ENCODE data around the gene INF2. TPM values are rescaled to one million over a fixed set of nuclear protein-coding genes. Genes with fewer than 3 reads are reported as not detected.
"Not testable (repeated sequence)": the region's sequence is repeated elsewhere in the genome, so short reads cannot be mapped to it uniquely, and the experiment has no call there.

Gene INF2
- total RNA-seq, 4 donors from 2014 or later = 51.5 to 129 (median 66.7) TPM

DNA sequence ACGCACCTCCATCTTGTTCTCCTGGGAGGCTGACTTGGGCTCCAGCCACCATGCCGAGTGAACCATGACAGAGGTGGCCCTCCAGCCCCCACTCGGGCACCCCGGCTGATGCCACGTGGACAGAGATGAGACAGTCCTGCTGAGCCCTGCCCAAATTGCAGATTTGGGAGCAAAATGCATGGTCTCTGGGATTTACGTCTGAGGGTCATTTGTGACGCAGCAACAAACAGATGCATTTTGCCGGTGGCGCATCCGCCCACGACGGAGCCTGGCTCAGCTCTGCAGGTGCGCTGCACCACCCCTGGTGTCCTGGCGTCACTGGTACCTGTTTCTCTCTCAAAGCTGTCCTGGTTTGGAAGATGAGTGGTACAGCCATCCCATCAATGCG lies 31.1 kb upstream of the INF2 start:
- TF ChIP-seq POLR2AphosphoS5 (IDR thresholded peaks at IDR 0.05) (no peak), POLR2A (IDR thresholded peaks at IDR 0.05; ENCODE audit: low read depth) (no peak), EP300 (IDR thresholded peaks at IDR 0.05) (no peak)
- no peak for DNase-seq (ENCODE audit: extremely low spot score)
- Histone ChIP-seq H3K4me3 (no peak overlapping the region), H3K4me1 (peaks cover 0 to 12% (median 3%) of the 10 kb centered on the region in 4 donors), H3K27me3 (peaks cover 0 to 35% (median 9%) of the 10 kb centered on the region in 4 donors), H3K36me3 (no peaks in the 10 kb centered on the region), H3K9me3 (peaks cover 0 to 7% (median 3%) of the 10 kb centered on the region in 4 donors), H3K27ac (replicated peaks in 1 of 4) (no peak overlapping the region)
- WGBS = 95% methylated on average over 9 of the region's 15 CpGs
- intact Hi-C loops (cut with DNase I) = no loop called here

DNA sequence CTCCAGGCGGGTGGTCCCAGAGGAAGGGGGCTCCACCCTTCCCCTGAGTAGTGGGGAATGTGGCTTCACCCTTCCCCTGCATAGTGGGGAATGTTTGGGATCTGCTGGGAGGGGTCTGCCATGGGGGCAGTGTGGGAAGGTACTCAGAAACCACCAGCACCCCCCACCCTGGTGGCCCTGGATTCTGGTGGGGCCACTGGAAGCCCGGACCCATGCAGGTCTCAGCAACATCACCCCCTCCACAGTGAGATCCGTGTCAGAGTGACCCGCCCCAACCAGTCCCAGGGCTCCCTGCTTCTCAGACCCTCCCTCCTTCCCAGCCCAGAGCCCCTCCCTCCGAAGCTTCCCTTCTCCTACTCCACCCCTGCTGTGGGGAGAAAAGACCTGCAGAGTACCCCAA lies 30.3 kb upstream of the INF2 start:
- H3K9me3 ChIP-seq = peaks cover 0 to 7% (median 3%) of the 10 kb centered on the region in 4 donors
- H3K27ac ChIP-seq (replicated peaks in 1 of 4) = no peak overlapping the region
- no peak overlapping the region for H3K4me3 ChIP-seq
- 81% methylated on average over 5 of the region's 5 CpGs for WGBS
- H3K4me1 ChIP-seq = peaks cover 0 to 12% (median 3%) of the 10 kb centered on the region in 4 donors
- no peak for TF ChIP-seq EP300 (IDR thresholded peaks at IDR 0.05)
- TF ChIP-seq POLR2AphosphoS5 (IDR thresholded peaks at IDR 0.05) = no peak
- TF ChIP-seq, protein P1, sequence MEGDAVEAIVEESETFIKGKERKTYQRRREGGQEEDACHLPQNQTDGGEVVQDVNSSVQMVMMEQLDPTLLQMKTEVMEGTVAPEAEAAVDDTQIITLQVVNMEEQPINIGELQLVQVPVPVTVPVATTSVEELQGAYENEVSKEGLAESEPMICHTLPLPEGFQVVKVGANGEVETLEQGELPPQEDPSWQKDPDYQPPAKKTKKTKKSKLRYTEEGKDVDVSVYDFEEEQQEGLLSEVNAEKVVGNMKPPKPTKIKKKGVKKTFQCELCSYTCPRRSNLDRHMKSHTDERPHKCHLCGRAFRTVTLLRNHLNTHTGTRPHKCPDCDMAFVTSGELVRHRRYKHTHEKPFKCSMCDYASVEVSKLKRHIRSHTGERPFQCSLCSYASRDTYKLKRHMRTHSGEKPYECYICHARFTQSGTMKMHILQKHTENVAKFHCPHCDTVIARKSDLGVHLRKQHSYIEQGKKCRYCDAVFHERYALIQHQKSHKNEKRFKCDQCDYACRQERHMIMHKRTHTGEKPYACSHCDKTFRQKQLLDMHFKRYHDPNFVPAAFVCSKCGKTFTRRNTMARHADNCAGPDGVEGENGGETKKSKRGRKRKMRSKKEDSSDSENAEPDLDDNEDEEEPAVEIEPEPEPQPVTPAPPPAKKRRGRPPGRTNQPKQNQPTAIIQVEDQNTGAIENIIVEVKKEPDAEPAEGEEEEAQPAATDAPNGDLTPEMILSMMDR (IDR thresholded peaks at IDR 0.05) = no peak
- no peak for TF ChIP-seq POLR2A (IDR thresholded peaks at IDR 0.05; ENCODE audit: low read depth)
- no peaks in the 10 kb centered on the region for H3K36me3 ChIP-seq
- intact Hi-C loops (cut with DNase I) = no loop called here
- peaks cover 0 to 35% (median 9%) of the 10 kb centered on the region in 4 donors for H3K27me3 ChIP-seq
- no peak for DNase-seq (ENCODE audit: extremely low spot score)

DNA sequence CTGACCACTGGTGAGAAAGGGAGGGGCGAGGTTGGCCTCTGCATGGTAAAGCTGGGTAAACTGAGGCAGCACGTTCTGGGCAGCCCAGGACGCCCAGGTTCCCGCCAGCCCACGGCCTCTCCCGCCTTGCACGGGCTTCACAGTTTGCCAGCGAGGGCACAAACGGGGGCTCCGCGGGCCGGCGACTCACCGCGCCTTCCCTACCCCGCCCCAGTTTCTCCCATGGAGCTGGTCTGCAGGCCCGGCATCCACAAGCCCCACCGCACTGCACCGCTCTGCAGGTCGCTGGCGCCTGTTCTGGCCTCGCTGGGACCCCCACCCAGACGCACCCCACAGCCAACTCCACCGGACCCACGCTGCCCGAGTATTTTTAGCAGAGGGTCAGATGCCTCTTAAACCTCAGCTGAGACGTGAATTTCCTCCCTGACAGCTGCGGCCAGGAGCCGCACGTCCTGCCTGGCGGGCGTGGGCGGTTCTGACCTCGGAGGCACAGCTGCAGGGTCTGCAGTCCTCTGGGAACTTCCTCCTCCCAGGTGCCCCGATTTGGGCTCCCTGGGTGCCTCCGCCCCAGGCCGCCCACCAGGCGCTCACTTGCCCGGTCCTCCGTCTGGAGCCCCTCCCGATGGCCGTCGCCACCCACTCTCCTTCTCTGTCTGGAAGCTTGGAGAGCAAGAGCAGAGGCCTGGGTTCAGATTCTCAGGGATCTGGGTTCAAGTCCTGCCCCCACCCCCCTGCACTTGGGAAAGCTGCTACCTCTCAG lies 29.5 kb upstream of the INF2 start:
- TF ChIP-seq POLR2AphosphoS5 (IDR thresholded peaks at IDR 0.05) (no peak), POLR2A (IDR thresholded peaks at IDR 0.05; ENCODE audit: low read depth) (no peak), EP300 (IDR thresholded peaks at IDR 0.05) (no peak)
- TF ChIP-seq, protein P1 (IDR thresholded peaks at IDR 0.05) = no peak
- 40% methylated on average over 17 of the region's 43 CpGs for WGBS
- peaks cover 0 to 40% (median 9%) of the 10 kb centered on the region in 4 donors for H3K27me3 ChIP-seq
- peaks cover 0 to 12% (median 3%) of the 10 kb centered on the region in 4 donors for H3K4me1 ChIP-seq
- H3K4me3 ChIP-seq = no peak overlapping the region
- peaks cover 0 to 7% (median 3%) of the 10 kb centered on the region in 4 donors for H3K9me3 ChIP-seq
- H3K36me3 ChIP-seq = no peaks in the 10 kb centered on the region
- no peak overlapping the region for H3K27ac ChIP-seq (replicated peaks in 1 of 4)
- DNase-seq (ENCODE audit: extremely low spot score) = no peak
- intact Hi-C loops (cut with DNase I) = no loop called here

DNA sequence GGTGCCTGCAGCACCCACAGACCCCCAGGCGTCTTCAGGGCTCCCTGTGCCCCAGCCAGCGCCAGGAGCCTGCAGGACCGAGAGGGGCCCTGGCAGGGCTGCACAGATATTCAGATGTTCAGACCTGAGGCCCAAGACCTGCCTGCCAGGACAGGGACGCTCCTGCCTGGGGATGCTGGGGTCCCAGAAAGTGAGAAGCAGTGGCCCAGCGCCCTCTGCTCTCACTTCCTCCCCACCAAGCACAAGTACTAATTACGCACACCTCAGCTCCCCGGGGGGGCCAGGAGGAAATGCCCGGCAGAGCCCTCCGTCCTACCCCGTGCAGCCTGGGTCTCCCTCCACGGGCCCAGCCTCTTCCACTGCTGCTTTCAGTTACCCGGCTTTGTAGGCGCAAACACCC lies 28.8 kb upstream of the INF2 start:
- no peaks in the 10 kb centered on the region for H3K36me3 ChIP-seq
- peaks cover 3 to 12% (median 6%) of the 10 kb centered on the region in 4 donors for H3K4me1 ChIP-seq
- peaks cover 0 to 44% (median 9%) of the 10 kb centered on the region in 4 donors for H3K27me3 ChIP-seq
- H3K27ac ChIP-seq (replicated peaks in 1 of 4) = no peak overlapping the region
- intact Hi-C loops (cut with DNase I) = no loop called here
- 65% methylated on average over 10 of the region's 13 CpGs for WGBS
- H3K9me3 ChIP-seq = peaks cover 0 to 7% (median 3%) of the 10 kb centered on the region in 4 donors
- H3K4me3 ChIP-seq = no peak overlapping the region
- no peak for DNase-seq (ENCODE audit: extremely low spot score)
- TF ChIP-seq POLR2A (IDR thresholded peaks at IDR 0.05; ENCODE audit: low read depth) = no peak

DNA sequence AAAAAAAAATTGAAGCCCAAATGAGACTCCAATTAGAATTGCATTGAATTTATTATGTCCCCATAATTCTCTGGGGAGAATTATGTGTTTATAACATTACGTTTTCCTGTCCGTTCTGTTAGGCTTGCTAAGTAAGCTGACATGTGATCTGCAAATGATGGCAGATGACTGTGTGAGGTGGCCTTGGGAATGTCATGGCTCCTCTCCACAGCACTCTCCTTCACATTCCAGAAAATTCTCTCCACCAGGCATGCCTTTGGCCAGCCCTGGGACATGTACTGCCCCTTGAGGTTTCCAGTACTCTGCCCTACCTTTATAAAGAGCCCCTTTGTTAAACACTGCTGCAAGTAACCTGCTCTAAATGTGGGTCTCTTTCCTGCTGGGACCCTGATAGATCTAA lies 28.3 kb upstream of the INF2 start:
- WGBS = 82% methylated on average over 2 of the region's 2 CpGs
- no peak for TF ChIP-seq POLR2A (IDR thresholded peaks at IDR 0.05; ENCODE audit: low read depth)
- TF ChIP-seq EP300 (IDR thresholded peaks at IDR 0.05) = no peak
- TF ChIP-seq, protein P1 (IDR thresholded peaks at IDR 0.05) = no peak
- TF ChIP-seq POLR2AphosphoS5 (IDR thresholded peaks at IDR 0.05) = no peak
- no peak overlapping the region for H3K27ac ChIP-seq (replicated peaks in 1 of 4)
- peaks cover 5 to 16% (median 10%) of the 10 kb centered on the region in 4 donors for H3K4me1 ChIP-seq
- intact Hi-C loops (cut with DNase I) = no loop called here
- H3K9me3 ChIP-seq = peaks cover 0 to 7% (median 3%) of the 10 kb centered on the region in 4 donors
- H3K27me3 ChIP-seq = peaks cover 0 to 47% (median 9%) of the 10 kb centered on the region in 4 donors
- DNase-seq (ENCODE audit: extremely low spot score) = no peak
- H3K4me3 ChIP-seq = no peak overlapping the region
- H3K36me3 ChIP-seq = no peaks in the 10 kb centered on the region

DNA sequence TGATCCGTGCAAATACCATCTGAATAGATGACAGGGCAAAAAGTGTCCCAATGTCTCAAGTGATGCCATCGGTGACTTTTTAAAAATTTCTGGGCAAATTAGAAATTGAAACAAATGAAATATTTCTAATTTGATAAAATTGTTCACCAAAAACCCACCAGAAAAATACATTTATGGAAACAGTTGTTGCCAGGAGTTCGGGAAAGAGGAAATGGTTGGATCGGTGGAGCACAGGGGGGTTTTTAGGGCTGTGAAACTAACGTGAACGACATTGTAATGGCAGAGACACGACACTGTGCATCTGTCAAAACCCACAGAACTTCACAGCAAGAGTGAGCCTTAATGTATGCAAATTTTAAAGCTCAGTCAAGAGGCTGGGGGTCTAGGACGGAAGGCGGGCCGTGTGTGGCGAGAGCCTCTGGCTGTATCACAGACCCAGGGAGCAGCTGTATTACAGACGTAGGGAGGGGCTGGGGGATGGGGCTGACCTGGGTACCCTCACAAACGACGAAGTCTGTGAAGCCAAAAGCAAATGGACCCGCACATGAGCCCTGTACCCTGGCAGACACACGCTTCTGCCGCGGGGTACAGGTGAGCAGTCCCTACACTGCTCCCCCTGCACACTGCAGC lies 27.8 kb upstream of the INF2 start:
- intact Hi-C loops (cut with DNase I); H3K36me3 ChIP-seq; DNase-seq (ENCODE audit: extremely low spot score); H3K27ac ChIP-seq (replicated peaks in 1 of 4); H3K4me3 ChIP-seq; H3K9me3 ChIP-seq: not testable (repeated sequence)
- WGBS = 87% methylated on average over 18 of the region's 18 CpGs
- H3K4me1 ChIP-seq = peaks cover 5 to 18% (median 11%) of the 10 kb centered on the region in 4 donors
- H3K27me3 ChIP-seq = peaks cover 0 to 47% (median 9%) of the 10 kb centered on the region in 4 donors

DNA sequence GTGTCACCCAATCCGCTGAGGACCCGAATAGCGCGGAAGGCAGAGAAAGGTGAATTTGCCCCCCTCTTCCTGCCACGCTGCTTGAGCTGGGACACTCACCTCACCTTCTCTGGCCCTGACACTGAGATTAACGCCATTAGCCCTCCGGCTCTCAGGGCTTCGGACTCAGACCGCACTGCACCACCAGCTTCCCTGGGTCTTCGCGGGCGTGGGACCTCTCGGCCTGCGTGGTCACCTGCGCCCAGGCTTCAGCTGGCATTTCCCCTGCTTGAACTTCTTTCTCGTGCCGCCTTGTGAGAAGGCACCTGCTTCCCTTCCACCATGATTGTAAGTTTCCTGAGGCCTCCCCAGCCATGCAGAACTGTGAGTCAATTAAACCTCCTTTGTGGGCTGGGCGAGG lies 26.9 kb upstream of the INF2 start:
- H3K9me3 ChIP-seq; DNase-seq (ENCODE audit: extremely low spot score); H3K36me3 ChIP-seq; H3K27ac ChIP-seq (replicated peaks in 1 of 4); intact Hi-C loops (cut with DNase I); H3K4me3 ChIP-seq: not testable (repeated sequence)
- Histone ChIP-seq H3K27me3 (peaks cover 0 to 47% (median 9%) of the 10 kb centered on the region in 4 donors), H3K4me1 (peaks cover 5 to 18% (median 11%) of the 10 kb centered on the region in 4 donors)
- 96% methylated on average over 17 of the region's 18 CpGs for WGBS

All from esophagus muscularis mucosa (tissue), 4 donors.